Measurements from ENCODE around the gene GPI. TPM values are rescaled to one million over a fixed set of nuclear protein-coding genes. Genes with fewer than 3 reads are reported as not detected.

The GPI gene
- total and polyA plus RNA-seq, 9 of the 15 experiments (the other 6 are each of a cell fraction or from before 2014, with no cell fraction given) = 88.3 to 358 (median 122) TPM

DNA sequence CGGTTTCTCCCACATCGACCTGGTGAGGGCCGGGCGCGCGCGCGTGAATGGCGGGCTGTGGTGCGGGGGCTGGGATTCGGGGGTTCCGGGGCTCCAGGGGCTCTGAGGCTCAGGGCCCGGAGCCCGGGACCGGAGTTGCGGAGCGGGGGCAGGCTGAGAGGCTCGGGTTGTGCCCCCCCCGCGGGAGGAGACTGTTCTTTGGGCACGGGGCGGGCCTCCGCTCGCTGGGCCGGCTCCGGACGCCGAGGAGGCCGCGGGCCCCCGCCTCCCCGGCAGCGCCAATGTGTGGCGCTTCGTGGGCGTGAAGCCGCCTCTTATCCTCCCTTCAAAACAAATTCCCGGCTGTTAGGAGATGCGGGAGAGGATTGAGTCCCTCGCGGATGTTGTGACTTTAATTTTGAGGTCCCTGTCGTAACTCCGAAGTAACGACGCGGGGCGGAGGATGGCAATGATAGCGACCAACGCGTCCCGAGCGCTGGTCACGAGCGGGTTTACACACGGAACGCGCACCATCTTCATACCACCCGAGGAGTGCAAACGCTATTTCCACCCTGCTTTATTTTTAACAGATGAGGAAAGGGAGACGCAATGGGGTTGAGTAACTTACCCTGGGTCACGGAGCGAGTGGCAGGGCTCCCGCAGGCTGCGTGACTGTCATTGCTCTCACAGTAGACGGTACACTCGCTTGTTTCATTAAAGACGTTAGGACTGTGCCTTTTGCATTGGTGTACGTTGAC is 63.7 kb downstream of the GPI start (continued):
- TF ChIP-seq, protein P1, sequence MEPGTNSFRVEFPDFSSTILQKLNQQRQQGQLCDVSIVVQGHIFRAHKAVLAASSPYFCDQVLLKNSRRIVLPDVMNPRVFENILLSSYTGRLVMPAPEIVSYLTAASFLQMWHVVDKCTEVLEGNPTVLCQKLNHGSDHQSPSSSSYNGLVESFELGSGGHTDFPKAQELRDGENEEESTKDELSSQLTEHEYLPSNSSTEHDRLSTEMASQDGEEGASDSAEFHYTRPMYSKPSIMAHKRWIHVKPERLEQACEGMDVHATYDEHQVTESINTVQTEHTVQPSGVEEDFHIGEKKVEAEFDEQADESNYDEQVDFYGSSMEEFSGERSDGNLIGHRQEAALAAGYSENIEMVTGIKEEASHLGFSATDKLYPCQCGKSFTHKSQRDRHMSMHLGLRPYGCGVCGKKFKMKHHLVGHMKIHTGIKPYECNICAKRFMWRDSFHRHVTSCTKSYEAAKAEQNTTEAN (CRISPR knock-in tag; IDR thresholded peaks at IDR 0.05) = no peak
- TF ChIP-seq ZNF134 (CRISPR knock-in tag; conservative IDR thresholded peaks at IDR 0.05) (no peak), ZNF347 (CRISPR knock-in tag; IDR thresholded peaks at IDR 0.05; ENCODE audit: low read depth) (no peak), SNRNP70 (optimal IDR thresholded peaks at IDR 0.05; ENCODE audit: low read depth, low read length) (no peak), GATA2 (CRISPR knock-in tag; IDR thresholded peaks at IDR 0.05) (no peak), PCBP2 (IDR thresholded peaks at IDR 0.05; ENCODE audit: low read depth, low read length, poor library complexity, severe bottlenecking) (no peak), NR3C1 (CRISPR knock-in tag; IDR thresholded peaks at IDR 0.05) (peak; percentile 42; the same call in 1 of the 2 replicates), KAT7 (CRISPR knock-in tag; IDR thresholded peaks at IDR 0.05; ENCODE audit: borderline replicate concordance) (no peak), CREM (IDR thresholded peaks at IDR 0.05; ENCODE audit: low read depth) (no peak), ESRRB (CRISPR knock-in tag; IDR thresholded peaks at IDR 0.05; ENCODE audit: borderline replicate concordance) (no peak), SIX5 (IDR thresholded peaks at IDR 0.05; ENCODE audit: borderline replicate concordance in 1 of 2, insufficient read depth in 1 of 2, low read depth in 1 of 2, low read length in 2 of 2) (no peak), ZNF76 (CRISPR knock-in tag; IDR thresholded peaks at IDR 0.05; ENCODE audit: borderline replicate concordance) (no peak), RFX5 (IDR thresholded peaks at IDR 0.05; ENCODE audit: low read depth, low read length) (no peak), E2F3 (CRISPR knock-in tag; IDR thresholded peaks at IDR 0.05) (no peak), ZSCAN29 (IDR thresholded peaks at IDR 0.05) (no peak), ZNF175 (CRISPR knock-in tag; IDR thresholded peaks at IDR 0.05; ENCODE audit: low read depth) (no peak), MEF2D (tag; conservative IDR thresholded peaks at IDR 0.05; ENCODE audit: low read depth) (no peak), RFX7 (CRISPR knock-in tag; IDR thresholded peaks at IDR 0.05) (no peak)
- TF ChIP-seq, protein P2, sequence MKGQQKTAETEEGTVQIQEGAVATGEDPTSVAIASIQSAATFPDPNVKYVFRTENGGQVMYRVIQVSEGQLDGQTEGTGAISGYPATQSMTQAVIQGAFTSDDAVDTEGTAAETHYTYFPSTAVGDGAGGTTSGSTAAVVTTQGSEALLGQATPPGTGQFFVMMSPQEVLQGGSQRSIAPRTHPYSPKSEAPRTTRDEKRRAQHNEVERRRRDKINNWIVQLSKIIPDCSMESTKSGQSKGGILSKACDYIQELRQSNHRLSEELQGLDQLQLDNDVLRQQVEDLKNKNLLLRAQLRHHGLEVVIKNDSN (CRISPR knock-in tag; IDR thresholded peaks at IDR 0.05) = peak; percentile 62
- TF ChIP-seq, protein P3, sequence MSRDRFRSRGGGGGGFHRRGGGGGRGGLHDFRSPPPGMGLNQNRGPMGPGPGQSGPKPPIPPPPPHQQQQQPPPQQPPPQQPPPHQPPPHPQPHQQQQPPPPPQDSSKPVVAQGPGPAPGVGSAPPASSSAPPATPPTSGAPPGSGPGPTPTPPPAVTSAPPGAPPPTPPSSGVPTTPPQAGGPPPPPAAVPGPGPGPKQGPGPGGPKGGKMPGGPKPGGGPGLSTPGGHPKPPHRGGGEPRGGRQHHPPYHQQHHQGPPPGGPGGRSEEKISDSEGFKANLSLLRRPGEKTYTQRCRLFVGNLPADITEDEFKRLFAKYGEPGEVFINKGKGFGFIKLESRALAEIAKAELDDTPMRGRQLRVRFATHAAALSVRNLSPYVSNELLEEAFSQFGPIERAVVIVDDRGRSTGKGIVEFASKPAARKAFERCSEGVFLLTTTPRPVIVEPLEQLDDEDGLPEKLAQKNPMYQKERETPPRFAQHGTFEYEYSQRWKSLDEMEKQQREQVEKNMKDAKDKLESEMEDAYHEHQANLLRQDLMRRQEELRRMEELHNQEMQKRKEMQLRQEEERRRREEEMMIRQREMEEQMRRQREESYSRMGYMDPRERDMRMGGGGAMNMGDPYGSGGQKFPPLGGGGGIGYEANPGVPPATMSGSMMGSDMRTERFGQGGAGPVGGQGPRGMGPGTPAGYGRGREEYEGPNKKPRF (IDR thresholded peaks at IDR 0.05; ENCODE audit: low read depth, low read length) = no peak
- TF ChIP-seq, protein P4, sequence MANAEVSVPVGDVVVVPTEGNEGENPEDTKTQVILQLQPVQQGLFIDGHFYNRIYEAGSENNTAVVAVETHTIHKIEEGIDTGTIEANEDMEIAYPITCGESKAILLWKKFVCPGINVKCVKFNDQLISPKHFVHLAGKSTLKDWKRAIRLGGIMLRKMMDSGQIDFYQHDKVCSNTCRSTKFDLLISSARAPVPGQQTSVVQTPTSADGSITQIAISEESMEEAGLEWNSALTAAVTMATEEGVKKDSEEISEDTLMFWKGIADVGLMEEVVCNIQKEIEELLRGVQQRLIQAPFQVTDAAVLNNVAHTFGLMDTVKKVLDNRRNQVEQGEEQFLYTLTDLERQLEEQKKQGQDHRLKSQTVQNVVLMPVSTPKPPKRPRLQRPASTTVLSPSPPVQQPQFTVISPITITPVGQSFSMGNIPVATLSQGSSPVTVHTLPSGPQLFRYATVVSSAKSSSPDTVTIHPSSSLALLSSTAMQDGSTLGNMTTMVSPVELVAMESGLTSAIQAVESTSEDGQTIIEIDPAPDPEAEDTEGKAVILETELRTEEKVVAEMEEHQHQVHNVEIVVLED (CRISPR knock-in tag; IDR thresholded peaks at IDR 0.05) = no peak
- TF ChIP-seq, protein P5, sequence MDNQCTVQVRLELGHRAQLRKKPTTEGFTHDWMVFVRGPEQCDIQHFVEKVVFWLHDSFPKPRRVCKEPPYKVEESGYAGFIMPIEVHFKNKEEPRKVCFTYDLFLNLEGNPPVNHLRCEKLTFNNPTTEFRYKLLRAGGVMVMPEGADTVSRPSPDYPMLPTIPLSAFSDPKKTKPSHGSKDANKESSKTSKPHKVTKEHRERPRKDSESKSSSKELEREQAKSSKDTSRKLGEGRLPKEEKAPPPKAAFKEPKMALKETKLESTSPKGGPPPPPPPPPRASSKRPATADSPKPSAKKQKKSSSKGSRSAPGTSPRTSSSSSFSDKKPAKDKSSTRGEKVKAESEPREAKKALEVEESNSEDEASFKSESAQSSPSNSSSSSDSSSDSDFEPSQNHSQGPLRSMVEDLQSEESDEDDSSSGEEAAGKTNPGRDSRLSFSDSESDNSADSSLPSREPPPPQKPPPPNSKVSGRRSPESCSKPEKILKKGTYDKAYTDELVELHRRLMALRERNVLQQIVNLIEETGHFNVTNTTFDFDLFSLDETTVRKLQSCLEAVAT (IDR thresholded peaks at IDR 0.05) = no peak

All from K562 (cell line).